H9 (cell line): ENCODE data around the gene PHF21B. TPM values are rescaled to one million over a fixed set of nuclear protein-coding genes. Genes with fewer than 3 reads are reported as not detected.

ENCODE experiments used
- DNase-seq: peaks from one replicate; pipeline ENCODE4 v3.0.0-alpha.2; 2017
- H2AFZ ChIP-seq: one replicate; pipeline ENCODE4 v1.6.1; 2013; ENCODE audit warnings: mild to moderate bottlenecking, low read length, control low read depth, moderate library complexity
- H2AK5ac ChIP-seq: 2 replicates; pipeline ENCODE4 v1.6.1; 2013; ENCODE audit warnings: low read length, control low read depth, mixed read lengths; ENCODE audit not compliant: insufficient read length
- H2BK120ac ChIP-seq: one replicate; pipeline ENCODE4 v1.6.1; 2013; ENCODE audit warnings: low read depth, mild to moderate bottlenecking, low read length, control low read depth, inconsistent platforms; ENCODE audit not compliant: poor library complexity, severe bottlenecking
- H2BK12ac ChIP-seq: 2 replicates; pipeline ENCODE4 v1.6.1; 2013; ENCODE audit warnings: low read length, control low read depth, mixed read lengths, low read depth; ENCODE audit not compliant: insufficient read length
- H2BK15ac ChIP-seq: 2 replicates; pipeline ENCODE4 v1.6.1; 2013; ENCODE audit warnings: low read depth, low read length, control low read depth
- H2BK20ac ChIP-seq: one replicate; pipeline ENCODE4 v1.6.1; 2013; ENCODE audit warnings: low read depth, mild to moderate bottlenecking, low read length, control low read depth, inconsistent platforms; ENCODE audit not compliant: poor library complexity, severe bottlenecking
- H2BK5ac ChIP-seq: 2 replicates; pipeline ENCODE4 v1.6.1; 2013; ENCODE audit warnings: low read length, control low read depth, mixed read lengths; ENCODE audit not compliant: insufficient read length
- H3K14ac ChIP-seq: 2 replicates; pipeline ENCODE4 v1.6.1; 2013; ENCODE audit warnings: low read length, control low read depth; ENCODE audit not compliant: insufficient read depth
- H3K18ac ChIP-seq: 2 replicates; pipeline ENCODE4 v1.6.1; 2013; ENCODE audit warnings: low read depth, mild to moderate bottlenecking, mixed read lengths, low read length, control low read depth; ENCODE audit not compliant: insufficient read length
- H3K23ac ChIP-seq: 2 replicates; pipeline ENCODE4 v1.6.1; 2013; ENCODE audit warnings: low read length, control low read depth, mixed read lengths, low read depth; ENCODE audit not compliant: insufficient read length
- H3K23me2 ChIP-seq: 2 replicates; pipeline ENCODE4 v1.6.1; 2013; ENCODE audit warnings: low read depth, mild to moderate bottlenecking, mixed read lengths, low read length, control low read depth; ENCODE audit not compliant: insufficient read length, poor library complexity, severe bottlenecking
- H3K27ac ChIP-seq: 2 replicates; pipeline ENCODE4 v1.5.1; 2013; ENCODE audit warnings: low read length, control low read depth, mixed read lengths, low read depth; ENCODE audit not compliant: insufficient read length
- H3K27me3 ChIP-seq: 2 replicates; pipeline ENCODE4 v1.6.1; 2013; ENCODE audit warnings: low read length, control low read depth, inconsistent platforms; ENCODE audit not compliant: insufficient read depth
- H3K4ac ChIP-seq: 2 replicates; pipeline ENCODE4 v1.6.1; 2013; ENCODE audit warnings: low read depth, mild to moderate bottlenecking, control low read depth, inconsistent platforms, low read length, moderate library complexity
- H3K4me1 ChIP-seq: 2 replicates; pipeline ENCODE4 v1.6.1; 2013; ENCODE audit warnings: low read length, control low read depth, inconsistent platforms; ENCODE audit not compliant: insufficient read depth
- H3K4me2 ChIP-seq: 2 replicates; pipeline ENCODE4 v1.6.1; 2013; ENCODE audit warnings: low read length, control low read depth, mixed read lengths; ENCODE audit not compliant: insufficient read length, insufficient read depth
- H3K56ac ChIP-seq: 2 replicates; pipeline ENCODE4 v1.6.1; 2013; ENCODE audit warnings: low read depth, mild to moderate bottlenecking, mixed read lengths, low read length, control low read depth; ENCODE audit not compliant: insufficient read length
- H3K79me1 ChIP-seq: 2 replicates; pipeline ENCODE4 v1.6.1; 2013; ENCODE audit warnings: low read depth, mild to moderate bottlenecking, moderate library complexity, low read length, control low read depth, inconsistent platforms; ENCODE audit not compliant: insufficient read depth, poor library complexity, severe bottlenecking
- H3K79me2 ChIP-seq: 2 replicates; pipeline ENCODE4 v1.6.1; 2013; ENCODE audit warnings: low read length, control low read depth, inconsistent platforms; ENCODE audit not compliant: insufficient read depth
- H3K9ac ChIP-seq: 2 replicates; pipeline ENCODE4 v1.6.1; 2013; ENCODE audit warnings: low read length, control low read depth, mixed read lengths; ENCODE audit not compliant: insufficient read length; ENCODE audit errors: extremely low read depth
- H3K9me3 ChIP-seq: one replicate; pipeline ENCODE4 v1.6.1; 2013; ENCODE audit warnings: low read depth, low read length, inconsistent platforms; ENCODE audit not compliant: control insufficient read depth
- H3T11ph ChIP-seq: one replicate; pipeline ENCODE4 v1.6.1; 2013; ENCODE audit warnings: mild to moderate bottlenecking, low read length, control low read depth, inconsistent platforms
- H4K20me1 ChIP-seq: one replicate; pipeline ENCODE4 v1.6.1; 2013; ENCODE audit not compliant: control insufficient read depth, insufficient read length, insufficient read depth
- H4K5ac ChIP-seq: 2 replicates; pipeline ENCODE4 v1.6.1; 2013; ENCODE audit warnings: low read depth, mild to moderate bottlenecking, mixed read lengths, low read length, control low read depth; ENCODE audit not compliant: insufficient read length
- H4K8ac ChIP-seq: replicated peaks from 2 replicates; pipeline ENCODE4 v1.6.1; 2013; ENCODE audit warnings: low read length, control low read depth, mixed read lengths, low read depth; ENCODE audit not compliant: insufficient read length
- H4K91ac ChIP-seq: 2 replicates; pipeline ENCODE4 v1.6.1; 2013; ENCODE audit warnings: low read depth, mild to moderate bottlenecking, moderate library complexity, mixed read lengths, low read length, control low read depth; ENCODE audit not compliant: insufficient read length
- H3K27ac Mint-ChIP-seq, 3 experiments: 2 replicates in 2 of 3; 3 replicates in 1 of 3; pipeline ENCODE4 v1.8.0; 2020 to 2021; ENCODE audit warnings: mixed read lengths in 3 of 3, mild to moderate bottlenecking in 1 of 3, moderate library complexity in 1 of 3
- H3K27me3 Mint-ChIP-seq: 2 replicates; pipeline ENCODE4 v1.8.0; 2021; ENCODE audit warnings: low read depth, mild to moderate bottlenecking, moderate library complexity, mixed read lengths
- H3K36me3 Mint-ChIP-seq, 3 experiments: 2 replicates in 2 of 3; 3 replicates in 1 of 3; pipeline ENCODE4 v1.8.0; 2020 to 2021; ENCODE audit warnings: low read depth in 3 of 3, mixed read lengths in 3 of 3; ENCODE audit not compliant: insufficient read depth in 1 of 3
- H3K4me1 Mint-ChIP-seq, 2 experiments: 2 replicates each; pipeline ENCODE4 v1.8.0; 2020; ENCODE audit warnings: mixed read lengths in 2 of 2
- H3K4me3 Mint-ChIP-seq, 2 experiments: 2 replicates in 1 of 2; 3 replicates in 1 of 2; pipeline ENCODE4 v1.8.0; 2020 to 2021; ENCODE audit warnings: mild to moderate bottlenecking in 2 of 2, mixed read lengths in 2 of 2, moderate library complexity in 1 of 2
- H3K9me3 Mint-ChIP-seq, 2 experiments: 2 replicates in 1 of 2; 3 replicates in 1 of 2; pipeline ENCODE4 v1.8.0; 2020; ENCODE audit warnings: mild to moderate bottlenecking in 2 of 2, mixed read lengths in 2 of 2, moderate library complexity in 1 of 2
- CTCF ChIP-seq: fragments of 200-600 bp; sonication (generic); conservative IDR thresholded peaks from 3 replicates; pipeline ENCODE4 v1.8.0; 2021; ENCODE audit warnings: antibody characterized with exemption, mild to moderate bottlenecking
- WGBS: extraction: QIAGEN DNeasy Blood & Tissue Kit; methylation state at CpG from one replicate; pipeline ENCODE4 v1.1.7; 2013; ENCODE audit warnings: missing lambda C conversion rate, low lambda C conversion rate, mixed read lengths; ENCODE audit not compliant: insufficient read length; ENCODE audit errors: extremely low coverage; 5-methylcytosine and 5-hydroxymethylcytosine counted together
- total RNA-seq: library from RNA; stranded (reverse); gene quantifications from 2 replicates; pipeline ENCODE4 v1.2.1, GENCODE V29; 2021

The PHF21B gene
- total RNA-seq, 1 experiment from 2014 or later = 60.3 TPM

DNA sequence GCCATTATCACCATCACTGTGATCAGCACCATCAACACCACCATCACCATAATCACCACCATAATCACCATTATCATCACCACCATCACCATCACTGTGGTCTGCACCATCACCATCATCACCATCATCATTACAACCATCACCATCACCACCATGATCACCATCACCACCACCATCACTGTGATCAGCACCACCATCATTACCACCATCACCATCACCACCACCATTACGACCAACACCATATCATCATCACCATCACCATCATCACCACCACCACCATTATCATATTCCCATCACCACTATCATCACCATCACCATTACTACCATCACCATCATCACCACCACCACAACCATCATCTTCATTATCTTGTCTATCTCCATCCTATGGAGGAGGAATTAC is 125.2 kb downstream of the PHF21B start:
- Histone ChIP-seq H3K9ac (no peak overlapping the region), H2BK12ac (no peak overlapping the region), H4K91ac (no peak overlapping the region), H2AK5ac (no peak overlapping the region), H3K79me1 (no peaks in the 10 kb centered on the region), H3K18ac (no peak overlapping the region), H3K14ac (no peak overlapping the region), H3K4me2 (no peak overlapping the region), H3K56ac (no peak overlapping the region), H3K27me3 (no peaks in the 10 kb centered on the region), H2BK120ac (no peak overlapping the region), H2BK15ac (no peak overlapping the region), H2BK5ac (no peak overlapping the region), H2AFZ (no peak overlapping the region), H3K23ac (no peak overlapping the region), H4K5ac (no peak overlapping the region), H3K27ac (no peak overlapping the region), H2BK20ac (no peak overlapping the region), H3K4ac (no peak overlapping the region), H3K4me1 (no peaks in the 10 kb centered on the region), H3K79me2 (no peaks in the 10 kb centered on the region), H3K9me3 (no peaks in the 10 kb centered on the region), H4K20me1 (no peaks in the 10 kb centered on the region), H3T11ph (no peak overlapping the region), H4K8ac (no peak overlapping the region), H3K23me2 (no peaks in the 10 kb centered on the region)
- no CpG with 5 or more reads among the region's 1 CpG for WGBS
- H3K9me3 Mint-ChIP-seq = no peaks in the 10 kb centered on the region
- no peaks in the 10 kb centered on the region for H3K27me3 Mint-ChIP-seq
- no peak for TF ChIP-seq CTCF
- DNase-seq = no peak
- no peak overlapping the region for H3K4me3 Mint-ChIP-seq
- peaks cover 17 to 41% (median 29%) of the 10 kb centered on the region in 3 experiments; a peak in 6 of 7 replicates for H3K36me3 Mint-ChIP-seq
- peaks cover 8 to 9% of the 10 kb centered on the region in 2 experiments for H3K4me1 Mint-ChIP-seq
- H3K27ac Mint-ChIP-seq = no peak overlapping the region
